Measurements from ENCODE around the gene TFE3.
"Not testable (repeated sequence)": the region's sequence is repeated elsewhere in the genome, so short reads cannot be mapped to it uniquely, and the experiment has no call there.

The TFE3 gene

GRCh38 chrX:49002091-49002935, 40.8 kb downstream of the TFE3 start, which contains the start of gene GRIPAP1:
Gene GRIPAP1, minus strand, starts transcription at chrX:49002264. Its CDS starts 35 bp downstream, at chrX:49002229.
- peak; percentile 44 to 51 for DNase-seq (ENCODE audit: extremely low read depth in 1 of 2, low read depth in 1 of 2)

- peak; percentile 17 to 41 for DNase-seq (ENCODE audit: extremely low read depth in 1 of 2, low read depth in 1 of 2)
Observed at GRCh38 chrX:49001521-49002090, 41.6 kb downstream of the TFE3 start.

- DNase-seq (ENCODE audit: extremely low read depth in 1 of 2, low read depth in 1 of 2) = no peak
Observed at GRCh38 chrX:49000636-49001035, 42.5 kb downstream of the TFE3 start.

DNA sequence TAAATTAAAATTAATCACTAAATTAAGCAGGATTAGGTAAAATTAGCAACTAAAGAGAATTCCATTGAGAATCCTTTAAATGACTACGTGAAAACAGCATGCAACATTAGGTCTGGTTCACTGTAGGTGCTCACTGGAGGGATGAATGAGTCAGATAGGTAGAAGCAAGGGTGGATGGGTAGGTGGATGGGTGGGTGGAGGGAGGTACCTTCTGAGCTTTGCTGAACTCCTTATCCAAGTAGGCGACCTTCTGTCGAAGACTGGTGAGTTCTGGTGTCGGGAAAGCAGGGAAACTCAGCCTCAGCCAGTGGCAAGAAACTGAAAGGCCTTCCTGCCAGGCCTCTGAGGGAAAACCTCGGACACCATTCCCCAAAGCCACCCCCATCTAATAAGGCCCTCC, 44.1 kb downstream of the TFE3 start:
- DNase-seq (ENCODE audit: extremely low read depth in 1 of 2, low read depth in 1 of 2) = no peak

DNA sequence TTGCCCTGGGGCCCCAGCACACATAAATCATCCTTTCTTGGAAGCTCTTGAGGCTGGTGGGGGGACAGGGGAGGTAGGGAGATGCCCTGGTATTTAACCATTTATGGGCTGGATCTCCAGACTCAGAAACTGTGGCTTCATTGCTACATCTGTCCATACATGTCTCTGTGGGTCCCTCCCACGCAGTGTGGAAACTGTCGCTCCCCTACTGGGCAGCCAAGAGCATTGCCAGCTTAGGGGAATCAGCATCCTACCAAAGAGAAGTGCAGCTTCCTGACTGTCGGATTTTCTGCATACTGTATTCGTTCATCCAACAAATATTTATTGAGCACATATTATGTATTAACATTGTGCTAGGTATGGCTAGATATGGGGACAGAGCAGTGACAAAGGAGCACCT, 44.8 kb downstream of the TFE3 start:
- DNase-seq (ENCODE audit: extremely low read depth in 1 of 2, low read depth in 1 of 2) = no peak

DNA sequence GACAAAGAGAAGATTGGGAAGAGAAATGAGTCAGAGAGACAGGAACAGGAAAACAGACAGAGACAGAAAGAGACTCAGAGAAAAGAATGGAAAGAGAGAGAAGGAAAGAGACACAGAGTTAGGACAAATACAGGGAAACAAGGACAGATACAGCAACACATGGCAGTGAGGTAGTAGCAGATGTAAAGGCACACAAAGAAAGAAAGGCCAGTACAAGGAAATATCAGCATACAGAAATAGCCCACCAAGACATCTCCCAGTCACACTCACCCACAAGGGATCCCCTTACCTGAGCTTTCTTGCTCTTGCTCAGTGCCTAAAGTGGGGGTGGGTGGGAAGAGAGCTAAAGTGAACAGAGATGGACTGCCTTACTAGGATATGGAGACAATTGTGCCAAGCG, 45.3 kb downstream of the TFE3 start:
- no peak for DNase-seq (ENCODE audit: extremely low read depth in 1 of 2, low read depth in 1 of 2)

- DNase-seq (ENCODE audit: extremely low read depth in 1 of 2, low read depth in 1 of 2) = no peak
Observed at GRCh38 chrX:48997455-48997854, 45.7 kb downstream of the TFE3 start.

DNA sequence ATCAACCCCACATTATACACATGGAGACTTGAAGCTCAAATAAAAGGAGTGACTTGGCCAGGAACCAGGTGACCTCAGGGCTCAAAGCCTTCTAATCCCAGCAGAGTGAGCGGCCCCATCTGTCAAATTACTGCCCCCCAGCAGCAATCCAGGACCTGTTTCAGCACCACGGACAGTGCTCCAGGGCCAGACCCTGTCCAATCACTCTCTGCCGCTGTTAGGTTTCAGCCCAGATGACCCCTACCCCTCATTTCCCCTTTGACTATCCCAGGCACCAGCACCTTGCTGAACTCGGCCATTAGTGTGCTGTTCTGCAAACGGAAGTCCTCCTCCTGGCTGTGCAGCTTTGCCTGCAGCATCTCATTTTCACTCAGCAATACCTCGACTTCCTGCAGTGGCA, 46.2 kb downstream of the TFE3 start:
- no peak for DNase-seq (ENCODE audit: extremely low read depth in 1 of 2, low read depth in 1 of 2)

DNA sequence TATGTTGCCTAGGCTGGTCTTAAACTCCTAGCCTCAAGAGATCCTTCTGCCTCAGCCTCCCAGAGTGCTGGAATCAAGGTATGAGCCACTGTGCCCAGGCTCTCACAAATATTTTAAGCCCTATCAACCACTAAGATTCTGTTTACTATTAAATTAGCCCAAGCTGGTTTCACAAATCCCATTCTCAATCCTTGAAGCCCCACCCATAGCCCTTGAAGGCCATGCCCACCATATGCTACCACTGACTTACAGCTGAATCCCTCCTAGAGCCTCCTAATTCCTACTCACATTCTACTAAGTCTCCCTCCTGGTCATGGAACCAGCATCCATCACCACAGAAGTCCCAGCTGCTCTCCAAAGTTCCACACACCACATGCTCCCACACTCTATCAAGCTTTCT, 50.8 kb downstream of the TFE3 start:
- DNase-seq (ENCODE audit: extremely low read depth in 1 of 2, low read depth in 1 of 2) = no peak

DNA sequence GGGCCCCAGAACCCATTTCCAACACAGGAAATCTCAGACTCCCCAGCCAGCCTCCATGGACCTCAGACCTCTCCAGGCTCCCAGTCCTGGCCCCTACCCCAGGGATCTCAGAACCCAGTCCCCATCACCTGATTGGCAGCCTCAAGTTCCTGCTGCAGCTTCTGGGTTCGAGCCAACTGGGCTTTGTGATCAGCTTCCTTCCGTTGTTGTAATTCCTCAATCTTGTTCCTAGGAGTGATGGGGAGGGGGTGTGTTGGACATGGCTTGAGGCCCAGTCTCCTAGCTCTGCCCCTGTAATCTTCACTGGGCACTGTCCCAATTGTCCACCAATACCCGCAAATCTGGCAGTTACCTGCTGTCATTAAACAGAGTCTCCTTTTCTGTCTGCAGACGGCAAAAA, 53.7 kb downstream of the TFE3 start:
- DNase-seq (ENCODE audit: extremely low read depth in 1 of 2, low read depth in 1 of 2) = no peak

DNA sequence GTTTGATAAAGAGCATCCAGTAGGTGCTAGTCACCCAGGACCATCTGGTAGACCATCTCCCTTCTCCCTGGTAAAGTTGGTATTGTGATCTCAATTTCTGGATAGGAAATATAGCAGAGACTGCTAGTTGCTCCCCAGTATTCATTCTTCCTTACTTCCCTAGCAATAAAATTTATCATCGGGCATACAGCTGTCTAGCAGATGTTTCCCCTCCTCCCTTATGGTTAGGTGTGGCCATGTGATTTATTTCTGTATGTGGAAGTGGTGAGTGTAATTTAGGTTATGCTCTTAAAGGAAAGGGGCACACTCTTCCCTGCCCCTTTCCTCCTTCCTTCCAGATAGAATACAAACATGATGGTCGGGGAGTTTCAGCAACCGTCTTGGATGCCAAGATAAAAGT, 59.3 kb downstream of the TFE3 start:
- DNase-seq (ENCODE audit: extremely low read depth in 1 of 2, low read depth in 1 of 2) = no peak

- DNase-seq (ENCODE audit: extremely low read depth in 1 of 2, low read depth in 1 of 2) = no peak
Observed at GRCh38 chrX:48983081-48983480, 60.1 kb downstream of the TFE3 start.

DNA sequence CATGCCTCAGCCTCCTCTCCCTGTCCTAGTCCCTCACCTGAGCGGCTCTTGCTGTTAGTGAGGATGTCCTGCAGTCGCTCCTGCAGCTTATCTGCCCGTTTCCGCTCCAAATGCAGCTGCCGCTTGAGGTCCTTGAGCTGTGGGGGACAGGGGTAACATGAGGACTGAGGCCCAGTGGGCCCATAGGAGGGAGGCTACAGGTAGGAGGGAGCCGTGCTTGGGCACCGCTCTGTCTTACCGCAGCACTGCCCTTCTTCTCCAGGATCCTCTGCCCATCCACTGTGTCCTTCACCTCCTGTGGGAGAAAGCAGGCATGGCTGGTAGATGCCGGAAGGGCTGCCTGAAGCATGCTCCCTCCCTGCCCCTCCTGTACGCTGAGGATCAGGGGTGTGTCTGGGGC, 62.0 kb downstream of the TFE3 start:
- no peak for DNase-seq (ENCODE audit: extremely low read depth in 1 of 2, low read depth in 1 of 2)

DNA sequence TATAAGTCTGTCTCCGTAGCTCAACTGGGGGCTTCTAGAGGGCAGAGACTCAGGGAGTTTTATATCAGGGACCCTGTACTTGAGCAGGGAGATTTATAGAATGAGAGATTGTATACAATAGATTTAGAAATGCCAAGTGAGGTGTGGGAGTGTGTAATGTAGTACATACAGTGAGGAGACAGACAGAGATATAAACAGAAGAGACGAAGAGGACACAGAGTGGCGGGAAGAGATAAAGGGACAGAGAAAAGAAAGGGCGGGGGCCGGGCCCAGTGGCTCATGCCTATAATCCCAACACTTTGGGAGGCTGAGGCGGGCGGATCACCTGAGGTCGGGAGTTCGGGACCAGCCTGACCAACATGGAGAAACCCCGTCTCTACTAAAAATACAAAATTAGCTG, 62.8 kb downstream of the TFE3 start:
- DNase-seq (ENCODE audit: extremely low read depth in 1 of 2, low read depth in 1 of 2) = not testable (repeated sequence)
